Endothelial cell of umbilical vein (primary cell): ENCODE data around the gene CLIP4. TPM values are rescaled to one million over a fixed set of nuclear protein-coding genes. Genes with fewer than 3 reads are reported as not detected.

ENCODE experiments used
- BruUV-seq: library from RNA; stranded (reverse); fragments of 400-500 nt; replicated peaks from 2 replicates; lab custom pipeline; 2021; lab: Mats Ljungman, UMichigan
- CTCF ChIA-PET: fragments of 300-600, 350-600 bp; sonication (Branson Sonifier 250); formaldehyde crosslinking; loops from one replicate; lab custom pipeline; 2021; ENCODE audit warnings: antibody characterized with exemption, inconsistent platforms; lab: Charles Lee
- POLR2A ChIA-PET: fragments of 300-600, 350-600 bp; sonication (Branson Sonifier 250); formaldehyde crosslinking; loops from one replicate; lab custom pipeline; 2021; ENCODE audit warnings: antibody characterized with exemption, inconsistent platforms; lab: Charles Lee
- DNase-seq: peaks from one replicate; pipeline ENCODE4 v3.0.0-alpha.2; 2011; ENCODE audit warnings: low read depth, low spot score
- FAIRE-seq: peaks from 2 replicates; lab custom pipeline; 2011; peaks lifted over from hg19 to GRCh38; lab: Jason Lieb, UNC
- H2AFZ ChIP-seq: 2 replicates; pipeline ENCODE4 v1.6.0; 2012; ENCODE audit warnings: low read depth, low read length, control low read depth, inconsistent platforms
- H3K27ac ChIP-seq: 2 replicates; pipeline ENCODE4 v1.5.1; 2011; ENCODE audit warnings: low read depth, mild to moderate bottlenecking, control low read depth, low read length, moderate library complexity; ENCODE audit not compliant: insufficient read depth
- H3K27me3 ChIP-seq, 2 experiments: 2 replicates each; pipeline versions ENCODE4 v1.6.0 to v1.6.1; 2011; ENCODE audit warnings: low read length in 2 of 2, mixed read lengths in 1 of 2; ENCODE audit not compliant: control insufficient read depth in 2 of 2, insufficient read depth in 2 of 2
- H3K36me3 ChIP-seq, 2 experiments: 2 replicates in 1 of 2; 3 replicates in 1 of 2; pipeline ENCODE4 v1.5.1; 2011; ENCODE audit warnings: low read length in 2 of 2, mild to moderate bottlenecking in 1 of 2, moderate library complexity in 1 of 2; ENCODE audit not compliant: control insufficient read depth in 2 of 2, insufficient read depth in 2 of 2; ENCODE audit errors: extremely low read depth in 1 of 2
- H3K4me1 ChIP-seq: 3 replicates; pipeline ENCODE4 v1.5.1; 2011; ENCODE audit warnings: mild to moderate bottlenecking, low read length; ENCODE audit not compliant: control insufficient read depth, insufficient read depth; ENCODE audit errors: extremely low read depth
- H3K4me2 ChIP-seq: 2 replicates; pipeline ENCODE4 v1.6.1; 2011; ENCODE audit warnings: low read length, control low read depth, mixed read lengths; ENCODE audit not compliant: insufficient read depth
- H3K4me3 ChIP-seq, 3 experiments: fragments of 200-600 bp in 1 of 3; sonication (generic), shearing (Covaris generic) in 1 of 3; replicated peaks in 1 of 3; 2 replicates each; pipeline ENCODE4 v1.5.1; 2011 to 2016; ENCODE audit warnings: control low read depth in 3 of 3, low read length in 3 of 3, mild to moderate bottlenecking in 2 of 3, inconsistent platforms in 1 of 3, low read depth in 1 of 3, moderate library complexity in 1 of 3; ENCODE audit not compliant: insufficient read depth in 1 of 3
- H3K79me2 ChIP-seq: 2 replicates; pipeline ENCODE4 v1.6.0; 2012; ENCODE audit warnings: low read length, inconsistent platforms; ENCODE audit not compliant: control insufficient read depth, insufficient read depth
- H3K9ac ChIP-seq: replicated peaks from 2 replicates; pipeline ENCODE3; 2011; ENCODE audit warnings: low read length, control low read depth; ENCODE audit not compliant: insufficient read depth; ENCODE audit errors: extremely low read depth
- H3K9me1 ChIP-seq: replicated peaks from 3 replicates; pipeline ENCODE4 v1.6.0; 2011; ENCODE audit warnings: mild to moderate bottlenecking, low read length; ENCODE audit not compliant: control insufficient read depth, insufficient read depth; ENCODE audit errors: extremely low read depth
- H3K9me3 ChIP-seq: replicated peaks from 2 replicates; pipeline ENCODE4 v1.5.1; 2012; ENCODE audit warnings: low read length, inconsistent platforms; ENCODE audit not compliant: control insufficient read depth, insufficient read depth
- H4K20me1 ChIP-seq: replicated peaks from 2 replicates; pipeline ENCODE3; 2011; ENCODE audit warnings: mild to moderate bottlenecking, low read length; ENCODE audit not compliant: control insufficient read depth, insufficient read depth; ENCODE audit errors: extremely low read depth
- EZH2 ChIP-seq: IDR thresholded peaks from 2 replicates; pipeline ENCODE4 v1.6.1; 2012; ENCODE audit warnings: borderline replicate concordance, low read depth, mild to moderate bottlenecking, moderate library complexity, low read length, inconsistent platforms; ENCODE audit not compliant: severe bottlenecking
- FOS ChIP-seq: IDR thresholded peaks from 2 replicates; pipeline ENCODE4 v1.6.1; 2011; ENCODE audit warnings: mild to moderate bottlenecking, low read length, moderate library complexity, borderline replicate concordance; ENCODE audit not compliant: insufficient read depth
- GATA2 ChIP-seq: IDR thresholded peaks from 2 replicates; pipeline ENCODE4 v1.7.0; 2011; ENCODE audit warnings: low read depth, mild to moderate bottlenecking, moderate library complexity, mixed read lengths, low read length; ENCODE audit not compliant: insufficient read length, insufficient read depth
- JUN ChIP-seq: IDR thresholded peaks from 2 replicates; pipeline ENCODE4 v1.6.1; 2011; ENCODE audit warnings: borderline replicate concordance, low read depth; ENCODE audit not compliant: insufficient read length, insufficient read depth
- MAX ChIP-seq: IDR thresholded peaks from 2 replicates; pipeline ENCODE4 v1.6.1; 2011; ENCODE audit not compliant: insufficient read depth, insufficient read length
- MYC ChIP-seq: IDR thresholded peaks from one replicate; pipeline ENCODE4 v1.6.1; 2011; ENCODE audit warnings: mild to moderate bottlenecking, low read depth, low read length
- POLR2A ChIP-seq: IDR thresholded peaks from 2 replicates; pipeline ENCODE4 v1.6.1; 2012; ENCODE audit warnings: low read depth, mild to moderate bottlenecking, control low read depth, low read length
- POLR2AphosphoS5 ChIP-seq: IDR thresholded peaks from 2 replicates; pipeline ENCODE4 v1.6.1; 2012; ENCODE audit warnings: low read depth, mild to moderate bottlenecking, control low read depth, low read length, moderate library complexity; ENCODE audit not compliant: insufficient read depth
- dilution Hi-C: fragments of 300-500 bp; cut with MboI; formaldehyde crosslinking; loops from one replicate; pipeline ENCODE4 v1.15.0; 2019; ENCODE audit warnings: low sequenced_read_pairs; ENCODE audit not compliant: extremely low pct_ligation_motif_present
- intact Hi-C: fragments of 100-400 bp; cut with micrococcal nuclease; formaldehyde crosslinking; loops from one replicate; pipeline ENCODE4 v1.10.0; 2022
- polyA plus RNA-seq, 4 experiments: library from polyadenylated mRNA; depleted of rRNA in 3 of 4; stranded (reverse) in 3 of 4; unstranded in 1 of 4; fragments of >200 nt; gene quantifications; 2 replicates each; pipeline versions ENCODE4 v1.2.1 to v1.2.3, GENCODE V29; 2011 to 2012; ENCODE audit warnings: missing spikeins in 1 of 4
- total RNA-seq: library from RNA; stranded (reverse); gene quantifications from 2 replicates; pipeline ENCODE4 v1.2.3, GENCODE V29; 2021
- TF ChIP-seq, protein P1 (sequence below), 2 donors: IDR thresholded peaks; 1 replicate in 1 of 2; 2 replicates in 1 of 2; pipeline ENCODE4 v1.5.1; 2011; ENCODE audit warnings: low read length in 2 of 2, mild to moderate bottlenecking in 2 of 2, moderate library complexity in 2 of 2, control low read depth in 1 of 2, inconsistent platforms in 1 of 2, low read depth in 1 of 2; ENCODE audit not compliant: insufficient read depth in 1 of 2; ENCODE audit errors: extremely low read depth in 1 of 2

Gene CLIP4
- total and polyA plus RNA-seq, 2 donors (not counting 3 experiments of a cell fraction or from before 2014, with no cell fraction given) = 9.2 to 24.0 TPM

GRCh38 chr2:29223257-29223656, 108.0 kb downstream of the CLIP4 start:
- FAIRE-seq = no peak
- POLR2A ChIA-PET = no interaction called here

More at GRCh38 chr2:29223257-29223656, 108.0 kb downstream of the CLIP4 start:
- intact Hi-C loops (no loop called here), dilution Hi-C loops (no loop called here)
- Histone ChIP-seq H3K9me3 (no peaks in the 10 kb centered on the region), H3K4me3 (no peak overlapping the region), H3K4me2 (no peak overlapping the region), H3K36me3 (no peaks in the 10 kb centered on the region), H3K9ac (no peak overlapping the region), H3K4me1 (no peaks in the 10 kb centered on the region), H3K27ac (no peak overlapping the region), H3K9me1 (no peaks in the 10 kb centered on the region), H2AFZ (no peak overlapping the region), H4K20me1 (no peaks in the 10 kb centered on the region), H3K79me2 (no peaks in the 10 kb centered on the region), H3K27me3 (peaks cover 0 to 1% of the 10 kb centered on the region in 2 experiments)
- no peak for DNase-seq
- no TSS peak for BruUV-seq
- CTCF ChIA-PET = no interaction called here
- TF ChIP-seq, protein P1, sequence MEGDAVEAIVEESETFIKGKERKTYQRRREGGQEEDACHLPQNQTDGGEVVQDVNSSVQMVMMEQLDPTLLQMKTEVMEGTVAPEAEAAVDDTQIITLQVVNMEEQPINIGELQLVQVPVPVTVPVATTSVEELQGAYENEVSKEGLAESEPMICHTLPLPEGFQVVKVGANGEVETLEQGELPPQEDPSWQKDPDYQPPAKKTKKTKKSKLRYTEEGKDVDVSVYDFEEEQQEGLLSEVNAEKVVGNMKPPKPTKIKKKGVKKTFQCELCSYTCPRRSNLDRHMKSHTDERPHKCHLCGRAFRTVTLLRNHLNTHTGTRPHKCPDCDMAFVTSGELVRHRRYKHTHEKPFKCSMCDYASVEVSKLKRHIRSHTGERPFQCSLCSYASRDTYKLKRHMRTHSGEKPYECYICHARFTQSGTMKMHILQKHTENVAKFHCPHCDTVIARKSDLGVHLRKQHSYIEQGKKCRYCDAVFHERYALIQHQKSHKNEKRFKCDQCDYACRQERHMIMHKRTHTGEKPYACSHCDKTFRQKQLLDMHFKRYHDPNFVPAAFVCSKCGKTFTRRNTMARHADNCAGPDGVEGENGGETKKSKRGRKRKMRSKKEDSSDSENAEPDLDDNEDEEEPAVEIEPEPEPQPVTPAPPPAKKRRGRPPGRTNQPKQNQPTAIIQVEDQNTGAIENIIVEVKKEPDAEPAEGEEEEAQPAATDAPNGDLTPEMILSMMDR (IDR thresholded peaks at IDR 0.05; ENCODE audit: extremely low read depth in 1 of 2, insufficient read depth in 1 of 2, low read depth in 1 of 2, low read length in 2 of 2) = no peak
- TF ChIP-seq POLR2AphosphoS5 (no peak), JUN (no peak), POLR2A (no peak), MYC (no peak), GATA2 (no peak), EZH2 (no peak), FOS (no peak), MAX (no peak)
